Daoy (cell line): ENCODE data around the gene FAM25A. TPM values are rescaled to one million over a fixed set of nuclear protein-coding genes. Genes with fewer than 3 reads are reported as not detected.

Source experiments
- DNase-seq: peaks from one replicate; pipeline ENCODE4 v3.0.0-alpha.2; 2015; ENCODE audit warnings: low read depth
- total RNA-seq: library from RNA; depleted of rRNA; stranded (reverse); fragments of >200 nt; shearing (Covaris generic); gene quantifications from 2 replicates; pipeline ENCODE4 v1.2.3, GENCODE V29; 2014; rRNA removed

The FAM25A gene
- total RNA-seq, 1 experiment from 2014 or later = not detected

GRCh38 chr10:87060280-87060928, 40.3 kb downstream of the FAM25A start:
- no peak for DNase-seq

DNA sequence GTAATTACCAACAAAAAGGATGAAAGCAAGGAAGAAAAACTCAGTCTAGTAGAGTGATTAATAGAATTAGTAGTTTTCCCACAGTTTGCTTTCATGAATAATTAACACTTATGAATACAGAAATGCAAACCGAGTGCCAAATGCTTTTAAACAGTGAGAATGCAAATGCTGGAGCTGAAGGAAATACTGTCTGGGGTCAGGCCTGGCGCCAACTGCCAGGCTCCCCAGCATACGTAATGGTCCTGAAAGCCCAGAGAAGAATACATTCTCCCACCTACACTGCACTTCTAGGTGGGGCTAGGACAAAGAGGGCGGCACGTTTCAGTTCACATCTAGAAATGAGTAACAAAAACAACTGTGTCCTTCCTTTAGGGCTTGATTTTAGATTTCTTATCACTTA, 44.6 kb downstream of the FAM25A start:
- no peak for DNase-seq

DNA sequence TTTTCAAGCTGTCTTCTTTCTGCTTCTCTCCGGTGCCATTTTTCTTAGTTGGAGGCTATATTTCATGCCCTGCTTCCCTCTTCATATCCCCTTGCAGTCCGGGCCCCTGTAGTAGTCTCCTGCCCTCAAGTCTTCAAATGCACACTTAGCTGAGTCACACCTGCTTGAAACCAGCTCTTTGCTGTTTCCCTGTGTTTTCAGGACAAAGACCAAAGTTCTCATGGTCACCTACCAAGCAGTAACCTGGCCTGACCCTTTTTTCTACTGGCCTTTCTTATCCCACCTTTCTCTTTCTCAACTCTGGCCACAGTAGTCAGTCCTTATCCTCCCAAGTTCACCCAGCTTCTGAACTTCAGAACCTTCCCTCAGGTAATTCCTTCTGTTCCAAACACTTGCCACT, 46.1 kb downstream of the FAM25A start:
- no peak for DNase-seq

DNA sequence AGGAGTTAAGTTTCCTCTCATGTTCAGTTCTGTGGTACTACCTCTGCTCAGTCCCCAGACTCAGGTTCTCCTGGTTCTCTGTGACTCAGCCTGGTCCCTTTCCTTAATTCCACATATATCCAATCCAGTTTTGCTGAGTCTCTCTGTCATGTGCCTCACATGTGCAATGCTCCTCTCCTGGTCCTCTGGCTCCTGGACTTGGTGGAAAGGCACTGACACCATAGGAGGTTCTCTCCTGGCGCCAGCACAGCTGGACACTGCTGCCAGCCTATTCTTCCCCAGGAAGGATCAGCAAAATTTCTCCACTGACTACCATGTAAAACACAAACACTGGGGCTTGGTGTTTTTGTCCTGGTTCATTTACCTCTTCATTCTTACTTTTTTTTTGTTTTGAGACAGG, 46.8 kb downstream of the FAM25A start:
- no peak for DNase-seq

DNA sequence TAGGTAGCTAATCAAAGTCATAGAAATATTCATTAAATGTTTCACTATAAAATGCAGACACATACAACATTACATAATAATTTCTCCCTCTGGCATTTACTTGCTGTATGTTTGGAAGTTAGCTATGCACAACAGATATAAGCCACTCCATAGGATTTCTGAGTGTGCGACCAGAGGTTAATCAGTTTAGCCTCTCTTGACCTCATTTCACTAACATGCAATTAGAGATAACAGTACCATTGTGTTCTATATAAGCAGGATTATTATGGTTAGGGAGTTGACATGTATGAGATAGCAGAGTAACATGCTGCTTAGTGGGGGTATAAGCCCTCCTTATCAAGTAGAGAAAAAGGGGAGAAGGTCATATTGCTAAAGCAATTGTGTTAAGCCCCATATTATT, 48.2 kb downstream of the FAM25A start:
- DNase-seq = no peak

GRCh38 chr10:87072449-87072848, 52.4 kb downstream of the FAM25A start:
- DNase-seq = no peak

Other genes with a start within 250 kb of the FAM25A start
- 0.06 TPM in 1 of 2 replicates, not detected in the other for gene MMRN2, start 62.7 kb upstream of the FAM25A start, total RNA-seq
- gene SNCG, start 61.7 kb upstream of the FAM25A start, total RNA-seq = 1.7 TPM in 1 of 2 replicates, not detected in the other
- gene ADIRF, start 51.8 kb upstream of the FAM25A start, total RNA-seq = not detected in 2 replicates
- gene GLUD1, start 74.5 kb downstream of the FAM25A start, total RNA-seq = 83.3 and 84.1 TPM in 2 replicates
- 21.0 and 21.8 TPM in 2 replicates for gene SHLD2, start 74.9 kb downstream of the FAM25A start, total RNA-seq
- gene NUTM2A, start 205.2 kb downstream of the FAM25A start, total RNA-seq = 0.17 and 0.24 TPM in 2 replicates